Transverse colon (tissue), 4 donors: ENCODE results near the gene CDH13. TPM values are rescaled to one million over a fixed set of nuclear protein-coding genes. Genes with fewer than 3 reads are reported as not detected.

ENCODE experiments used
- DNase-seq: peaks from one replicate; pipeline ENCODE4 v3.0.0-alpha.2; 2019
- H3K27ac ChIP-seq, 4 donors: fragments of 200-600 bp; sonication (generic); 2 replicates each; pipeline ENCODE4 v1.5.1; 2016 to 2018; ENCODE audit warnings: inconsistent platforms in 4 of 4
- H3K27me3 ChIP-seq: fragments of 200-600 bp; sonication (generic); 2 replicates; pipeline ENCODE4 v1.5.1; 2017; ENCODE audit warnings: inconsistent platforms
- H3K36me3 ChIP-seq, 4 donors: fragments of 200-600 bp; sonication (generic); 2 replicates each; pipeline ENCODE4 v1.5.1; 2017 to 2019; ENCODE audit warnings: inconsistent platforms in 4 of 4
- H3K4me1 ChIP-seq, 4 donors: fragments of 200-600 bp; sonication (generic); 2 replicates each; pipeline ENCODE4 v1.5.1; 2017 to 2020; ENCODE audit warnings: inconsistent platforms in 4 of 4
- H3K4me3 ChIP-seq, 4 donors: fragments of 200-600 bp; sonication (generic); 1 replicate in 1 of 4; 2 replicates in 3 of 4; pipeline versions ENCODE4 v1.5.1 to v1.6.1; 2017 to 2019; ENCODE audit warnings: inconsistent platforms in 4 of 4
- H3K9me3 ChIP-seq, 2 donors: fragments of 200-600 bp; sonication (generic); 2 replicates each; pipeline ENCODE4 v1.5.1; 2017 to 2019; ENCODE audit warnings: inconsistent platforms in 2 of 2
- CTCF ChIP-seq, 5 experiments: fragments of 200-600 bp in 3 of 5; fragments of 450-650 bp in 2 of 5; sonication (generic) in 3 of 5; IDR thresholded peaks; 1 replicate in 2 of 5; 2 replicates in 3 of 5; pipeline ENCODE4 v1.5.1; 2016 to 2017; ENCODE audit warnings: antibody characterized with exemption in 5 of 5, inconsistent platforms in 3 of 5, mild to moderate bottlenecking in 2 of 5, moderate library complexity in 1 of 5
- EP300 ChIP-seq: sonication (generic); formaldehyde crosslinking; IDR thresholded peaks from one replicate; pipeline ENCODE4 v1.6.1; 2017; ENCODE audit warnings: antibody characterized with exemption, low read depth
- POLR2A ChIP-seq: fragments of 450-650 bp; IDR thresholded peaks from one replicate; pipeline ENCODE4 v1.6.1; 2016; ENCODE audit warnings: antibody characterized with exemption, mild to moderate bottlenecking, moderate library complexity
- POLR2AphosphoS5 ChIP-seq, 3 donors: sonication (generic); formaldehyde crosslinking; IDR thresholded peaks; one replicate each; pipeline ENCODE4 v1.6.1; 2016; ENCODE audit warnings: antibody characterized with exemption in 3 of 3
- WGBS, 2 donors: methylation state at CpG; one replicate each; pipeline ENCODE4 v1.1.5; 2018; ENCODE audit warnings: low coverage in 1 of 2; 5-methylcytosine and 5-hydroxymethylcytosine counted together
- in situ Hi-C, 4 donors: fragments of 200-750 bp; cut with MboI; loops; one replicate each; pipeline versions ENCODE4 v1.15.0 to v1.15.1; 2017; ENCODE audit warnings: low sequenced_read_pairs in 3 of 4, low pct_ligation_motif_present in 1 of 4, low pct_unique_long_range_greater_than_20kb in 1 of 4
- intact Hi-C: fragments of 100-400 bp; cut with DNase I; formaldehyde crosslinking; loops from one replicate; pipeline ENCODE4 v1.15.1; 2023; ENCODE audit warnings: low total_unique reads
- total RNA-seq, 4 donors: library from RNA; depleted of rRNA; stranded (reverse); fragments of >200 nt; gene quantifications; one replicate each; pipeline ENCODE4 v1.1.0, GENCODE V29; 2016

CDH13 gene
- total RNA-seq, 4 donors from 2014 or later = 3.8 to 28.1 (median 5.8) TPM

- no peaks in the 10 kb centered on the region for H3K27me3 ChIP-seq
- intact Hi-C loops = no loop called here
- no peaks in the 10 kb centered on the region for H3K36me3 ChIP-seq
- H3K9me3 ChIP-seq = no peaks in the 10 kb centered on the region
- no peak overlapping the region for H3K4me3 ChIP-seq
- in situ Hi-C loops = no loop called here
- no peak overlapping the region for H3K27ac ChIP-seq
- no peaks in the 10 kb centered on the region for H3K4me1 ChIP-seq
- DNase-seq = no peak
- no peak for TF ChIP-seq POLR2A
- no peak for TF ChIP-seq POLR2AphosphoS5 (IDR thresholded peaks at IDR 0.05)
- TF ChIP-seq CTCF (IDR thresholded peaks at IDR 0.05) = no peak
- TF ChIP-seq EP300 = no peak
These were observed 320.9 kb downstream of the CDH13 start for GRCh38 chr16:82947698-82948097.

GRCh38 chr16:82949016-82949415, 322.2 kb downstream of the CDH13 start:
- no peaks in the 10 kb centered on the region for H3K36me3 ChIP-seq
- no peaks in the 10 kb centered on the region for H3K27me3 ChIP-seq
- DNase-seq = no peak
- no peak overlapping the region for H3K27ac ChIP-seq
- no peak overlapping the region for H3K4me3 ChIP-seq
- in situ Hi-C loops (no loop called here), intact Hi-C loops (no loop called here)
- H3K9me3 ChIP-seq = no peaks in the 10 kb centered on the region
- WGBS, 2 donors = 74 to 100% methylated on average over 1 to 5 of the region's 5 CpGs
- H3K4me1 ChIP-seq = no peaks in the 10 kb centered on the region
- TF ChIP-seq CTCF (IDR thresholded peaks at IDR 0.05) = no peak
- TF ChIP-seq POLR2AphosphoS5 (IDR thresholded peaks at IDR 0.05) = no peak
- TF ChIP-seq POLR2A = no peak
- no peak for TF ChIP-seq EP300

GRCh38 chr16:82953517-82953916, 326.7 kb downstream of the CDH13 start:
- TF ChIP-seq CTCF (IDR thresholded peaks at IDR 0.05) (no peak), POLR2A (no peak), EP300 (no peak), POLR2AphosphoS5 (IDR thresholded peaks at IDR 0.05) (no peak)
- in situ Hi-C loops = no loop called here
- intact Hi-C loops = no loop called here

GRCh38 chr16:82954224-82954929, 327.6 kb downstream of the CDH13 start:
- Histone ChIP-seq H3K4me1 (no peaks in the 10 kb centered on the region), H3K9me3 (no peaks in the 10 kb centered on the region), H3K36me3 (no peaks in the 10 kb centered on the region), H3K27me3 (no peaks in the 10 kb centered on the region), H3K27ac (no peak overlapping the region), H3K4me3 (no peak overlapping the region)
- intact Hi-C loops = no loop called here
- no peak for DNase-seq
- TF ChIP-seq POLR2AphosphoS5 (IDR thresholded peaks at IDR 0.05) (no peak), EP300 (no peak), CTCF (IDR thresholded peaks at IDR 0.05) (no peak), POLR2A (no peak)
- WGBS, 2 donors = 86 to 94% methylated on average over 3 to 8 of the region's 8 CpGs
- in situ Hi-C loops = no loop called here

More at GRCh38 chr16:82953517-82953916, 326.7 kb downstream of the CDH13 start:
- Histone ChIP-seq H3K4me1 (no peaks in the 10 kb centered on the region), H3K36me3 (no peaks in the 10 kb centered on the region), H3K27me3 (no peaks in the 10 kb centered on the region), H3K4me3 (no peak overlapping the region), H3K27ac (no peak overlapping the region), H3K9me3 (no peaks in the 10 kb centered on the region)
- WGBS, 2 donors = 60 to 62% methylated on average over 2 of the region's 2 CpGs
- no peak for DNase-seq
